GM19240 (cell line): ENCODE measurements around the gene ELAVL1.

Experiments
- DNase-seq: peaks from one replicate; pipeline ENCODE4 v3.0.0; 2011; ENCODE audit warnings: low spot score; ENCODE audit not compliant: insufficient read length

Gene ELAVL1

GRCh38 chr19:7986321-7987113, 18.9 kb downstream of the ELAVL1 start:
- DNase-seq, result no peak

- DNase-seq, result no peak
Observed at GRCh38 chr19:7985481-7985911, 19.9 kb downstream of the ELAVL1 start.

- DNase-seq, result no peak
Observed at GRCh38 chr19:7983995-7984837, 21.2 kb downstream of the ELAVL1 start.

GRCh38 chr19:7983286-7983950, 22.0 kb downstream of the ELAVL1 start:
- DNase-seq, result no peak

GRCh38 chr19:7982651-7983099, 22.8 kb downstream of the ELAVL1 start:
- no peak for DNase-seq

- DNase-seq, result no peak
Observed at GRCh38 chr19:7982103-7982502, 23.3 kb downstream of the ELAVL1 start.

GRCh38 chr19:7981661-7982060, 23.8 kb downstream of the ELAVL1 start:
- DNase-seq, result no peak

GRCh38 chr19:7981199-7981598, 24.2 kb downstream of the ELAVL1 start:
- no peak for DNase-seq

GRCh38 chr19:7980635-7981121, 24.8 kb downstream of the ELAVL1 start:
- no peak for DNase-seq

- DNase-seq, result no peak
Observed at GRCh38 chr19:7980168-7980567, 25.3 kb downstream of the ELAVL1 start.

GRCh38 chr19:7979559-7979958, 25.9 kb downstream of the ELAVL1 start:
- DNase-seq, result no peak

- DNase-seq, result no peak
Observed at GRCh38 chr19:7979011-7979410, 26.4 kb downstream of the ELAVL1 start.

- DNase-seq, result no peak
Observed at GRCh38 chr19:7978179-7978825, 27.1 kb downstream of the ELAVL1 start.

GRCh38 chr19:7977723-7978040, 27.8 kb downstream of the ELAVL1 start:
- no peak for DNase-seq

- DNase-seq, result no peak
Observed at GRCh38 chr19:7977021-7977722, 28.3 kb downstream of the ELAVL1 start.

GRCh38 chr19:7976461-7976860, 29.0 kb downstream of the ELAVL1 start:
- DNase-seq, result no peak

GRCh38 chr19:7975037-7975436, 30.4 kb downstream of the ELAVL1 start:
- no peak for DNase-seq

GRCh38 chr19:7973883-7974282, 31.6 kb downstream of the ELAVL1 start:
- no peak for DNase-seq

- no peak for DNase-seq
Observed at GRCh38 chr19:7971553-7972520, 33.6 kb downstream of the ELAVL1 start.
